Calu3 (cell line): ENCODE measurements around the gene CACHD1. TPM values are rescaled to one million over a fixed set of nuclear protein-coding genes. Genes with fewer than 3 reads are reported as not detected.

Experiments used
- BruUV-seq: library from RNA; stranded (reverse); fragments of 400-500 nt; replicated peaks from 2 replicates; lab custom pipeline; 2021; lab: Mats Ljungman, UMichigan
- CTCF ChIA-PET: fragments of 300-600 bp; sonication (Branson Sonifier 250); formaldehyde crosslinking; loops from one replicate; lab custom pipeline; 2022; ENCODE audit warnings: antibody characterized with exemption; lab: Charles Lee
- DNase-seq: peaks from one replicate; pipeline ENCODE4 v3.0.0; 2022
- H3K27ac Mint-ChIP-seq: one replicate; pipeline ENCODE4 v1.8.0; 2022; ENCODE audit warnings: mixed read lengths; ENCODE audit not compliant: unreplicated experiment
- H3K27me3 Mint-ChIP-seq: one replicate; pipeline ENCODE4 v1.8.0; 2022; ENCODE audit warnings: mixed read lengths; ENCODE audit not compliant: unreplicated experiment
- H3K36me3 Mint-ChIP-seq: one replicate; pipeline ENCODE4 v1.8.0; 2022; ENCODE audit warnings: mild to moderate bottlenecking, moderate library complexity, mixed read lengths; ENCODE audit not compliant: insufficient read depth, unreplicated experiment
- H3K4me1 Mint-ChIP-seq: one replicate; pipeline ENCODE4 v1.8.0; 2022; ENCODE audit warnings: mild to moderate bottlenecking, low read depth, mixed read lengths; ENCODE audit not compliant: unreplicated experiment
- H3K4me3 Mint-ChIP-seq: one replicate; pipeline ENCODE4 v1.8.0; 2022; ENCODE audit warnings: mild to moderate bottlenecking, low read depth, moderate library complexity, mixed read lengths; ENCODE audit not compliant: unreplicated experiment
- H3K9me3 Mint-ChIP-seq: one replicate; pipeline ENCODE4 v1.8.0; 2022; ENCODE audit warnings: low read depth, mixed read lengths; ENCODE audit not compliant: unreplicated experiment
- CTCF ChIP-seq: fragments of 200-600 bp; IDR thresholded peaks from one replicate; pipeline ENCODE4 v1.8.0; 2022; ENCODE audit warnings: antibody characterized with exemption; ENCODE audit not compliant: unreplicated experiment
- intact Hi-C: fragments of 100-400 bp; cut with micrococcal nuclease; formaldehyde crosslinking; loops from one replicate; pipeline ENCODE4 v1.10.0; 2022; ENCODE audit not compliant: unreplicated experiment
- total RNA-seq: library from RNA; stranded (reverse); gene quantifications from 2 replicates; pipeline ENCODE4 v1.2.3, GENCODE V29; 2022

Gene CACHD1
- total RNA-seq, 1 experiment from 2014 or later = 3.5 TPM

DNA sequence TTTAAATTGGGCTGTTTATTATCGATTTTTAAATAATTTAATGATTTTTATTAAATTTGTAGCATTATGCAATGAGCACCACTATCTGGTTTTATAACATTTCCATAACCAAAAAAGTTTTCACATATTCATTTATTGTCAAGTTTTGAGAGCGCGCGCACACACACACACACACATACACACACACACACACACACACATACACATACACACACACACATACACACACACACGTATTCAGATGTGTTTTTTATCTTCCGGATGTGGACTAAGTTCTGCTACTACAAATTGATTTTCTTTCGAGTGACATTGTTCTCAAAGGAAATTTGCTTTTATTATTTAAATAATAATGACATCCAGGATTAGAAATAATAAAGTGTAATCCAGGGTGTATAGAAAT is 16.3 kb downstream of the CACHD1 start:
- no peak overlapping the region for H3K27ac Mint-ChIP-seq
- peaks cover 7% of the 10 kb centered on the region for H3K4me1 Mint-ChIP-seq
- no peak overlapping the region for H3K4me3 Mint-ChIP-seq
- intact Hi-C loops = loop anchor here (5.0 kb wide), 1 partner anchor 219 kb away; no protein-coding TSS in a partner anchor
- no peaks in the 10 kb centered on the region for H3K36me3 Mint-ChIP-seq
- BruUV-seq = no TSS peak
- CTCF ChIA-PET = no interaction called here
- no peaks in the 10 kb centered on the region for H3K9me3 Mint-ChIP-seq
- H3K27me3 Mint-ChIP-seq = no peaks in the 10 kb centered on the region
- TF ChIP-seq CTCF = no peak
- no peak for DNase-seq

GRCh38 chr1:64487061-64487460 is 17.1 kb downstream of the CACHD1 start:
- H3K9me3 Mint-ChIP-seq = no peaks in the 10 kb centered on the region
- CTCF ChIA-PET = no interaction called here
- H3K27ac Mint-ChIP-seq = no peak overlapping the region
- peaks cover 7% of the 10 kb centered on the region for H3K4me1 Mint-ChIP-seq
- no peak overlapping the region for H3K4me3 Mint-ChIP-seq
- BruUV-seq = no TSS peak
- no peak for DNase-seq
- TF ChIP-seq CTCF = peak; percentile 12
- H3K36me3 Mint-ChIP-seq = no peaks in the 10 kb centered on the region
- intact Hi-C loops = loop anchor here (5.0 kb wide), 1 partner anchor 220 kb away; no protein-coding TSS in a partner anchor
- H3K27me3 Mint-ChIP-seq = no peaks in the 10 kb centered on the region

DNA sequence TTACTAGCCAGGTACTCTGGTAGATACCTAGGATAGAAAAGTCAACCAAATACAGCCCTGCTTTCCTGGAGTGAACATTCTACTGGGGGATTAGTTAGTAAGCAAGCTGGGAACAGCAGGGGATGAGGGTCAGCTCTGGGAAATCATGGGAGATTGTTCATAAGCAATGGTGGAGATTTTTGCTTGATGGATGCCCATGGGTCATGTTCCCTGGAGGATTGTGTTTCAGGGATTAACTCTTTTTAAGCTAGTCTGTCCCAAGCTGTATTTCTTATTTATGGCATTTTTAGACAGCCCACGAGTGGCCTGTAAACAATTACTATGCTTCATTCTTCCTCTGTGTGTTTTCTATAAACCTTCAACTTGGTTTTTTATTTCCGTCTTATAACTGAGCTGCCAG is 18.9 kb downstream of the CACHD1 start:
- no peaks in the 10 kb centered on the region for H3K9me3 Mint-ChIP-seq
- no peak overlapping the region for H3K4me3 Mint-ChIP-seq
- no peak overlapping the region for H3K27ac Mint-ChIP-seq
- no peaks in the 10 kb centered on the region for H3K27me3 Mint-ChIP-seq
- DNase-seq = no peak
- no peak for TF ChIP-seq CTCF
- peaks cover 7% of the 10 kb centered on the region for H3K4me1 Mint-ChIP-seq
- no peaks in the 10 kb centered on the region for H3K36me3 Mint-ChIP-seq
- no TSS peak for BruUV-seq
- CTCF ChIA-PET = interaction anchor here (0.7 kb wide), 1 partner anchor 162 kb away, joined by 3 read pairs; no protein-coding TSS in a partner anchor
- intact Hi-C loops = loop anchor here (5.0 kb wide), 1 partner anchor 222 kb away; no protein-coding TSS in a partner anchor

- no peak for TF ChIP-seq CTCF
- H3K27ac Mint-ChIP-seq = no peak overlapping the region
- H3K27me3 Mint-ChIP-seq = no peaks in the 10 kb centered on the region
- no peaks in the 10 kb centered on the region for H3K9me3 Mint-ChIP-seq
- H3K4me1 Mint-ChIP-seq = peaks cover 7% of the 10 kb centered on the region
- intact Hi-C loops = loop anchor here (5.0 kb wide), 1 partner anchor 222 kb away; no protein-coding TSS in a partner anchor
- DNase-seq = no peak
- no peak overlapping the region for H3K4me3 Mint-ChIP-seq
- BruUV-seq = no TSS peak
- H3K36me3 Mint-ChIP-seq = no peaks in the 10 kb centered on the region
- CTCF ChIA-PET = no interaction called here
Observed at GRCh38 chr1:64489707-64490106, 19.8 kb downstream of the CACHD1 start.
